Mesothelial cell of epicardium (in vitro differentiated cells): ENCODE results near the gene GNAO1. TPM values are rescaled to one million over a fixed set of nuclear protein-coding genes. Genes with fewer than 3 reads are reported as not detected.

Experiments
- DNase-seq, 2 experiments: peaks; one replicate each; pipeline ENCODE4 v3.0.0; 2021; ENCODE audit warnings: low spot score in 2 of 2; ENCODE audit not compliant: unreplicated experiment in 2 of 2
- H3K27ac Mint-ChIP-seq: 2 replicates; pipeline ENCODE4 v1.8.0; 2021; ENCODE audit warnings: mixed read lengths
- H3K27me3 Mint-ChIP-seq: 2 replicates; pipeline ENCODE4 v1.8.0; 2021; ENCODE audit warnings: low read depth, mixed read lengths
- H3K36me3 Mint-ChIP-seq: 2 replicates; pipeline ENCODE4 v1.8.0; 2021; ENCODE audit warnings: mixed read lengths
- H3K4me1 Mint-ChIP-seq: 2 replicates; pipeline ENCODE4 v1.8.0; 2021; ENCODE audit warnings: mixed read lengths
- H3K4me3 Mint-ChIP-seq: 2 replicates; pipeline ENCODE4 v1.8.0; 2021; ENCODE audit warnings: mild to moderate bottlenecking, moderate library complexity, mixed read lengths
- H3K9me3 Mint-ChIP-seq: 2 replicates; pipeline ENCODE4 v1.8.0; 2021; ENCODE audit warnings: mixed read lengths
- CTCF ChIP-seq: fragments of 200-600 bp; sonication (generic); IDR thresholded peaks from one replicate; pipeline ENCODE4 v1.5.0; 2021; ENCODE audit warnings: antibody characterized with exemption; ENCODE audit not compliant: unreplicated experiment
- total RNA-seq: library from RNA; stranded (reverse); gene quantifications from 3 replicates; pipeline ENCODE4 v1.2.1, GENCODE V29; 2021

Gene GNAO1
- total RNA-seq, 1 donor from 2014 or later = 3.3 TPM

GRCh38 chr16:56190048-56190676, 1.1 kb upstream of the GNAO1 start:
- Mint-ChIP-seq H3K4me1 (peaks cover 7% of the 10 kb centered on the region), H3K27me3 (peaks cover 84% of the 10 kb centered on the region), H3K9me3 (no peaks in the 10 kb centered on the region), H3K27ac (no peak overlapping the region), H3K4me3 (peak overlapping the region; percentile 68), H3K36me3 (no peaks in the 10 kb centered on the region)
- DNase-seq = no peak
- no peak for TF ChIP-seq CTCF

GRCh38 chr16:56190677-56191155, 573 bp upstream of the GNAO1 start:
- peak in 1 of 2 experiments; percentile 56 for DNase-seq
- no peak for TF ChIP-seq CTCF
- Mint-ChIP-seq H3K36me3 (no peaks in the 10 kb centered on the region), H3K4me1 (peaks cover 7% of the 10 kb centered on the region), H3K4me3 (peak overlapping the region; percentile 68), H3K27ac (no peak overlapping the region), H3K27me3 (peaks cover 84% of the 10 kb centered on the region), H3K9me3 (no peaks in the 10 kb centered on the region)

- Mint-ChIP-seq H3K27ac (no peak overlapping the region), H3K4me3 (peak overlapping the region; percentile 56), H3K4me1 (peaks cover 7% of the 10 kb centered on the region), H3K36me3 (no peaks in the 10 kb centered on the region), H3K9me3 (no peaks in the 10 kb centered on the region), H3K27me3 (peaks cover 83% of the 10 kb centered on the region)
- DNase-seq = no peak
- TF ChIP-seq CTCF = no peak
Observed at GRCh38 chr16:56191835-56192634, 746 bp downstream of the GNAO1 start.

- no peak for DNase-seq
- no peak for TF ChIP-seq CTCF
- H3K27me3 Mint-ChIP-seq = peaks cover 85% of the 10 kb centered on the region
- H3K4me3 Mint-ChIP-seq = peak overlapping the region; percentile 54
- H3K4me1 Mint-ChIP-seq = peaks cover 7% of the 10 kb centered on the region
- H3K36me3 Mint-ChIP-seq = no peaks in the 10 kb centered on the region
- no peaks in the 10 kb centered on the region for H3K9me3 Mint-ChIP-seq
- H3K27ac Mint-ChIP-seq = no peak overlapping the region
Observed at GRCh38 chr16:56192635-56192945, 1.3 kb downstream of the GNAO1 start.

- no peak for DNase-seq
- H3K4me3 Mint-ChIP-seq = peak overlapping the region; percentile 54
- no peaks in the 10 kb centered on the region for H3K9me3 Mint-ChIP-seq
- H3K4me1 Mint-ChIP-seq = peaks cover 7% of the 10 kb centered on the region
- H3K27me3 Mint-ChIP-seq = peaks cover 85% of the 10 kb centered on the region
- no peaks in the 10 kb centered on the region for H3K36me3 Mint-ChIP-seq
- H3K27ac Mint-ChIP-seq = no peak overlapping the region
- no peak for TF ChIP-seq CTCF
Observed at GRCh38 chr16:56192986-56193945, 2.0 kb downstream of the GNAO1 start.
